HepG2 (cell line): ENCODE measurements around the gene ETS2. TPM values are rescaled to one million over a fixed set of nuclear protein-coding genes. Genes with fewer than 3 reads are reported as not detected.

ENCODE experiments used
- CEBPZ ChIP-seq: IDR thresholded peaks from 2 replicates; pipeline ENCODE4 v1.6.1; 2012; ENCODE audit warnings: low read length, improper control_type of control experiment
- GATA4 ChIP-seq: sonication (generic); IDR thresholded peaks from 2 replicates; pipeline ENCODE4 v1.6.1; 2016; ENCODE audit warnings: antibody characterized with exemption, low read depth, borderline replicate concordance
- KDM3A ChIP-seq: IDR thresholded peaks from 2 replicates; pipeline ENCODE4 v1.6.1; 2018; ENCODE audit warnings: low read depth, missing compliant biosample characterization
- MYPOP ChIP-seq: sonication (generic); formaldehyde crosslinking; IDR thresholded peaks from 2 replicates; pipeline ENCODE4 v1.8.1; 2023; ENCODE audit warnings: mild to moderate bottlenecking, moderate library complexity, missing genetic modification reagents
- NPAS2 ChIP-seq: sonication (generic); formaldehyde crosslinking; IDR thresholded peaks from 2 replicates; pipeline ENCODE4 v1.8.0; 2022; ENCODE audit warnings: mild to moderate bottlenecking, missing genetic modification reagents, borderline replicate concordance
- NRL ChIP-seq: sonication (generic); formaldehyde crosslinking; IDR thresholded peaks from 2 replicates; pipeline ENCODE4 v1.5.0; 2020; ENCODE audit warnings: missing genetic modification reagents, mild to moderate bottlenecking, moderate library complexity, borderline replicate concordance
- TBX2 ChIP-seq: sonication (generic); formaldehyde crosslinking; IDR thresholded peaks from 2 replicates; pipeline ENCODE4 v1.5.0; 2020; ENCODE audit warnings: missing genetic modification reagents, mild to moderate bottlenecking, borderline replicate concordance
- THAP9 ChIP-seq: sonication (generic); formaldehyde crosslinking; IDR thresholded peaks from 2 replicates; pipeline ENCODE4; 2020; ENCODE audit warnings: missing genetic modification reagents, mild to moderate bottlenecking, borderline replicate concordance
- ZFP91 ChIP-seq: sonication (generic); formaldehyde crosslinking; IDR thresholded peaks from 2 replicates; pipeline ENCODE4 v1.9.0; 2022; ENCODE audit warnings: missing genetic modification reagents, mild to moderate bottlenecking, borderline replicate concordance
- ZKSCAN8 ChIP-seq: IDR thresholded peaks from 2 replicates; pipeline ENCODE4 v1.6.1; 2016; ENCODE audit warnings: borderline replicate concordance, missing genetic modification reagents, missing compliant biosample characterization
- ZNF160 ChIP-seq: sonication (generic); formaldehyde crosslinking; IDR thresholded peaks from 2 replicates; pipeline ENCODE4 v1.8.0; 2022; ENCODE audit warnings: mild to moderate bottlenecking, inconsistent platforms, missing genetic modification reagents
- ZNF280B ChIP-seq: sonication (generic); formaldehyde crosslinking; IDR thresholded peaks from 2 replicates; pipeline ENCODE4 v1.5.0; 2020; ENCODE audit warnings: missing genetic modification reagents, mild to moderate bottlenecking, borderline replicate concordance
- ZNF414 ChIP-seq: sonication (generic); formaldehyde crosslinking; IDR thresholded peaks from 2 replicates; pipeline ENCODE4 v1.5.0; 2020; ENCODE audit warnings: missing genetic modification reagents
- ZNF564 ChIP-seq: sonication (generic); formaldehyde crosslinking; IDR thresholded peaks from 2 replicates; pipeline ENCODE4 v1.8.1; 2023; ENCODE audit warnings: mild to moderate bottlenecking, missing genetic modification reagents
- ZNF746 ChIP-seq: sonication (generic); formaldehyde crosslinking; IDR thresholded peaks from 2 replicates; pipeline ENCODE4 v1.8.0; 2022; ENCODE audit warnings: mild to moderate bottlenecking, missing genetic modification reagents
- ZNF792 ChIP-seq: IDR thresholded peaks from 2 replicates; pipeline ENCODE4 v1.6.1; 2016
- polyA plus RNA-seq, 8 experiments: library from polyadenylated mRNA; depleted of rRNA in 3 of 8; stranded (reverse) in 7 of 8; unstranded in 1 of 8; fragments of >200 nt; fragmentation: Illumina TruSeq in 4 of 8; extraction: Trizol in 4 of 8; gene quantifications; 2 replicates each; pipeline versions ENCODE4 v1.2.1 to v1.2.3, GENCODE V29; 2011 to 2016; ENCODE audit warnings: low read depth in 4 of 8, missing spikeins in 1 of 8, mixed read lengths in 1 of 8; ENCODE audit not compliant: insufficient read depth in 1 of 8
- total RNA-seq, 5 experiments: library from RNA; depleted of rRNA; stranded (reverse); fragments of >200 nt; fragmentation: Illumina TruSeq; extraction: Trizol; gene quantifications; 2 replicates each; pipeline ENCODE4 v1.2.3, GENCODE V29; 2016; ENCODE audit warnings: low read depth in 1 of 5

Gene ETS2
- total and polyA plus RNA-seq, 2 of the 13 experiments (the other 11 are each of a cell fraction or from before 2014, with no cell fraction given): 24.6 to 64.4 TPM

GRCh38 chr21:38787461-38788274 is 18.1 kb upstream of the ETS2 start (continued):
- TF ChIP-seq CEBPZ (no peak), ZNF746 (CRISPR knock-in tag) (peak; percentile 98), ZNF280B (CRISPR knock-in tag) (no peak), ZNF792 (CRISPR knock-in tag) (0 out of 2 replicates have a peak, but pooled peaks have one; percentile 32), TBX2 (CRISPR knock-in tag) (peak; percentile 85; the same call in 1 of the 2 replicates), ZNF564 (0 out of 2 replicates have a peak, but pooled peaks have one; percentile 51), NPAS2 (CRISPR knock-in tag) (no peak), MYPOP (peak; percentile 60), KDM3A (0 out of 2 replicates have a peak, but pooled peaks have one; percentile 49), NRL (CRISPR knock-in tag) (no peak), ZFP91 (CRISPR knock-in tag) (peak; percentile 68; the same call in 1 of the 2 replicates), ZKSCAN8 (CRISPR knock-in tag) (peak; percentile 79; the same call in 1 of the 2 replicates), ZNF414 (CRISPR knock-in tag) (no peak), GATA4 (peak; percentile 88; the same call in 1 of the 2 replicates), THAP9 (CRISPR knock-in tag) (peak; percentile 53; the same call in 1 of the 2 replicates), ZNF160 (peak; percentile 49; the same call in 1 of the 2 replicates)
